HepG2 (cell line): ENCODE data around the gene PLPP3.

Source experiments
- ATF4 ChIP-seq, 2 experiments: fragments of 450-650 bp in 1 of 2; sonication (generic) in 1 of 2; formaldehyde crosslinking; IDR thresholded peaks; 2 replicates each; pipeline versions ENCODE4 v1.5.0 to v1.8.0; 2020 to 2022; ENCODE audit warnings: mild to moderate bottlenecking in 1 of 2, missing genetic modification reagents in 1 of 2
- CC2D1A ChIP-seq: sonication (generic); formaldehyde crosslinking; IDR thresholded peaks from 2 replicates; pipeline ENCODE4 v1.8.1; 2023; ENCODE audit warnings: mild to moderate bottlenecking, missing genetic modification reagents
- CTCF ChIP-seq: sonication (generic); formaldehyde crosslinking; IDR thresholded peaks from 2 replicates; pipeline ENCODE4 v1.5.0; 2020; ENCODE audit warnings: mild to moderate bottlenecking, missing genetic modification reagents, moderate library complexity
- GABPA ChIP-seq, 2 experiments: IDR thresholded peaks; 2 replicates each; pipeline ENCODE4 v1.6.1; 2011 to 2016; ENCODE audit warnings: low read depth in 2 of 2, low read length in 1 of 2, missing biosample characterization in 1 of 2, missing genetic modification characterization in 1 of 2
- JUN ChIP-seq: sonication (generic); formaldehyde crosslinking; IDR thresholded peaks from 2 replicates; pipeline ENCODE4 v1.4.0; 2020; ENCODE audit warnings: mild to moderate bottlenecking, missing genetic modification reagents
- MXI1 ChIP-seq: IDR thresholded peaks from 3 replicates; pipeline ENCODE4 v1.6.1; 2012; ENCODE audit warnings: low read depth, low read length, inconsistent platforms, borderline replicate concordance

- no peak for TF ChIP-seq GABPA (IDR thresholded peaks at IDR 0.05; ENCODE audit: low read depth, low read length)
- TF ChIP-seq GABPA (CRISPR knock-in tag; IDR thresholded peaks at IDR 0.05; ENCODE audit: low read depth) = no peak
- no peak for TF ChIP-seq ATF4 (CRISPR knock-in tag; IDR thresholded peaks at IDR 0.05)
- TF ChIP-seq JUN (CRISPR knock-in tag) = no peak
- no peak for TF ChIP-seq CTCF (CRISPR knock-in tag)
- TF ChIP-seq MXI1 = no peak
- no peak for TF ChIP-seq CC2D1A
Measured at GRCh38 chr1:56575865-56576264, 3.5 kb downstream of the PLPP3 start.
